ENCODE data around the gene PCBP4. TPM values are rescaled to one million over a fixed set of nuclear protein-coding genes. Genes with fewer than 3 reads are reported as not detected.
"Not testable (repeated sequence)": the region's sequence is repeated elsewhere in the genome, so short reads cannot be mapped to it uniquely, and the experiment has no call there.

PCBP4 gene
- total and polyA plus RNA-seq, 4 experiments from 2014 or later, result 13.0 to 20.5 (median 19.1) TPM

- Histone ChIP-seq H3K4me3 (ENCODE audit: low read length in 2 of 2) (no peak overlapping the region), H3K4me1 (ENCODE audit: insufficient read depth, low read length) (no peaks in the 10 kb centered on the region), H3K27ac (ENCODE audit: low read depth, low read length) (no peak overlapping the region), H3K9me3 (ENCODE audit: control insufficient read depth in 1 of 2, low read length in 2 of 2) (no peaks in the 10 kb centered on the region), H3K27me3 (ENCODE audit: insufficient read depth, low read length) (no peaks in the 10 kb centered on the region), H3K36me3 (ENCODE audit: insufficient read depth, low read length) (peaks cover 13% of the 10 kb centered on the region)
- Mint-ChIP-seq H3K27me3 (no peaks in the 10 kb centered on the region), H3K4me1 (no peaks in the 10 kb centered on the region), H3K27ac (peak overlapping the region in 1 of 7 donors; percentile 60), H3K9me3 (peaks cover 0 to 2% (median 0%) of the 10 kb centered on the region in 8 donors), H3K4me3 (no peak overlapping the region), H3K36me3 (peaks cover 18 to 27% of the 10 kb centered on the region in 2 donors)
- intact Hi-C loops (cut with micrococcal nuclease), result no loop called here
- POLR2A ChIA-PET (ENCODE audit: partially characterized antibody), result no interaction called here
- CTCF ChIA-PET (ENCODE audit: partially characterized antibody), result no interaction called here
- no peak for DNase-seq
Measured at GRCh38 chr3:51929420-51930003, 37.7 kb downstream of the PCBP4 start.

GRCh38 chr3:51928981-51929380 is 38.3 kb downstream of the PCBP4 start:
- H3K36me3 ChIP-seq (ENCODE audit: insufficient read depth, low read length); H3K9me3 ChIP-seq (ENCODE audit: control insufficient read depth in 1 of 2, low read length in 2 of 2); H3K27me3 ChIP-seq (ENCODE audit: insufficient read depth, low read length); H3K4me1 ChIP-seq (ENCODE audit: insufficient read depth, low read length); H3K27ac ChIP-seq (ENCODE audit: low read depth, low read length); H3K27ac Mint-ChIP-seq; H3K27me3 Mint-ChIP-seq; H3K4me3 ChIP-seq (ENCODE audit: low read length in 2 of 2); H3K4me3 Mint-ChIP-seq; DNase-seq; H3K4me1 Mint-ChIP-seq; H3K9me3 Mint-ChIP-seq; CTCF ChIA-PET (ENCODE audit: partially characterized antibody); POLR2A ChIA-PET (ENCODE audit: partially characterized antibody); intact Hi-C loops (cut with micrococcal nuclease): not testable (repeated sequence)
- peaks cover 13 to 23% of the 10 kb centered on the region in 2 donors for H3K36me3 Mint-ChIP-seq

GRCh38 chr3:51928438-51928837 is 38.8 kb downstream of the PCBP4 start:
- Histone ChIP-seq H3K36me3 (ENCODE audit: insufficient read depth, low read length) (peaks cover 2% of the 10 kb centered on the region), H3K27ac (ENCODE audit: low read depth, low read length) (no peak overlapping the region), H3K4me3 (ENCODE audit: low read length in 2 of 2) (no peak overlapping the region), H3K4me1 (ENCODE audit: insufficient read depth, low read length) (no peaks in the 10 kb centered on the region), H3K9me3 (ENCODE audit: control insufficient read depth in 1 of 2, low read length in 2 of 2) (no peaks in the 10 kb centered on the region), H3K27me3 (ENCODE audit: insufficient read depth, low read length) (no peaks in the 10 kb centered on the region)
- no peaks in the 10 kb centered on the region for H3K27me3 Mint-ChIP-seq
- H3K4me3 Mint-ChIP-seq, result no peak overlapping the region
- ChIA-PET POLR2A (ENCODE audit: partially characterized antibody) (no interaction called here), CTCF (ENCODE audit: partially characterized antibody) (no interaction called here)
- peaks cover 0 to 2% (median 0%) of the 10 kb centered on the region in 8 donors for H3K9me3 Mint-ChIP-seq
- H3K27ac Mint-ChIP-seq, result no peak overlapping the region
- peaks cover 8 to 18% of the 10 kb centered on the region in 2 donors for H3K36me3 Mint-ChIP-seq
- no peaks in the 10 kb centered on the region for H3K4me1 Mint-ChIP-seq
- intact Hi-C loops (cut with micrococcal nuclease), result no loop called here
- no peak for DNase-seq

- Mint-ChIP-seq H3K27me3 (no peaks in the 10 kb centered on the region), H3K36me3 (peaks cover 6 to 11% of the 10 kb centered on the region in 2 donors), H3K27ac (no peak overlapping the region), H3K4me1 (no peaks in the 10 kb centered on the region), H3K9me3 (no peaks in the 10 kb centered on the region), H3K4me3 (no peak overlapping the region)
- Histone ChIP-seq H3K4me3 (ENCODE audit: low read length in 2 of 2) (no peak overlapping the region), H3K4me1 (ENCODE audit: insufficient read depth, low read length) (no peaks in the 10 kb centered on the region), H3K27ac (ENCODE audit: low read depth, low read length) (no peak overlapping the region), H3K27me3 (ENCODE audit: insufficient read depth, low read length) (no peaks in the 10 kb centered on the region), H3K36me3 (ENCODE audit: insufficient read depth, low read length) (no peaks in the 10 kb centered on the region), H3K9me3 (ENCODE audit: control insufficient read depth in 1 of 2, low read length in 2 of 2) (no peaks in the 10 kb centered on the region)
- POLR2A ChIA-PET (ENCODE audit: partially characterized antibody), result no interaction called here
- CTCF ChIA-PET (ENCODE audit: partially characterized antibody), result no interaction called here
- no peak for DNase-seq
- intact Hi-C loops (cut with micrococcal nuclease), result no loop called here
Measured at GRCh38 chr3:51927061-51927977, 39.9 kb downstream of the PCBP4 start.

GRCh38 chr3:51921081-51921578 is 46.1 kb downstream of the PCBP4 start:
- Histone ChIP-seq H3K27ac (ENCODE audit: low read depth, low read length) (no peak overlapping the region), H3K27me3 (ENCODE audit: insufficient read depth, low read length) (no peaks in the 10 kb centered on the region), H3K36me3 (ENCODE audit: insufficient read depth, low read length) (no peaks in the 10 kb centered on the region), H3K9me3 (ENCODE audit: control insufficient read depth in 1 of 2, low read length in 2 of 2) (no peaks in the 10 kb centered on the region), H3K4me3 (ENCODE audit: low read length in 2 of 2) (no peak overlapping the region), H3K4me1 (ENCODE audit: insufficient read depth, low read length) (no peaks in the 10 kb centered on the region)
- intact Hi-C loops (cut with micrococcal nuclease), result no loop called here
- Mint-ChIP-seq H3K4me1 (no peaks in the 10 kb centered on the region), H3K4me3 (no peak overlapping the region), H3K27me3 (peaks cover 3 to 6% of the 10 kb centered on the region in 2 donors), H3K36me3 (no peaks in the 10 kb centered on the region), H3K9me3 (no peaks in the 10 kb centered on the region), H3K27ac (no peak overlapping the region)
- ChIA-PET CTCF (ENCODE audit: partially characterized antibody) (no interaction called here), POLR2A (ENCODE audit: partially characterized antibody) (no interaction called here)
- DNase-seq, result no peak

GRCh38 chr3:51916418-51916817 is 50.8 kb downstream of the PCBP4 start:
- H3K4me3 Mint-ChIP-seq, result no peak overlapping the region

GRCh38 chr3:51908026-51908425 is 59.2 kb downstream of the PCBP4 start:
- DNase-seq, result no peak
- Mint-ChIP-seq H3K4me3 (no peak overlapping the region), H3K9me3 (peaks cover 0 to 46% (median 27%) of the 10 kb centered on the region in 8 donors), H3K36me3 (peaks cover 2 to 9% of the 10 kb centered on the region in 2 donors), H3K27ac (no peak overlapping the region), H3K27me3 (peaks cover 4 to 23% of the 10 kb centered on the region in 2 donors), H3K4me1 (no peaks in the 10 kb centered on the region)
- Histone ChIP-seq H3K4me1 (ENCODE audit: insufficient read depth, low read length) (no peaks in the 10 kb centered on the region), H3K36me3 (ENCODE audit: insufficient read depth, low read length) (no peaks in the 10 kb centered on the region), H3K27ac (ENCODE audit: low read depth, low read length) (no peak overlapping the region), H3K27me3 (ENCODE audit: insufficient read depth, low read length) (peaks cover 4% of the 10 kb centered on the region), H3K4me3 (ENCODE audit: low read length in 2 of 2) (no peak overlapping the region), H3K9me3 (ENCODE audit: control insufficient read depth in 1 of 2, low read length in 2 of 2) (no peaks in the 10 kb centered on the region)
- ChIA-PET POLR2A (ENCODE audit: partially characterized antibody) (no interaction called here), CTCF (ENCODE audit: partially characterized antibody) (no interaction called here)
- intact Hi-C loops (cut with micrococcal nuclease), result no loop called here

More at GRCh38 chr3:51916418-51916817, 50.8 kb downstream of the PCBP4 start:
- H3K36me3 ChIP-seq (ENCODE audit: insufficient read depth, low read length), result no peaks in the 10 kb centered on the region
- no peaks in the 10 kb centered on the region for H3K27me3 ChIP-seq (ENCODE audit: insufficient read depth, low read length)
- no peaks in the 10 kb centered on the region for H3K9me3 ChIP-seq (ENCODE audit: control insufficient read depth in 1 of 2, low read length in 2 of 2)
- ChIA-PET CTCF (ENCODE audit: partially characterized antibody) (no interaction called here), POLR2A (ENCODE audit: partially characterized antibody) (no interaction called here)
- H3K27ac ChIP-seq (ENCODE audit: low read depth, low read length), result no peak overlapping the region
- H3K4me3 ChIP-seq (ENCODE audit: low read length in 2 of 2), result no peak overlapping the region
- intact Hi-C loops (cut with micrococcal nuclease), result no loop called here
- H3K27me3 Mint-ChIP-seq, result peaks cover 4 to 6% of the 10 kb centered on the region in 2 donors
- no peak for DNase-seq
- H3K4me1 ChIP-seq (ENCODE audit: insufficient read depth, low read length), result no peaks in the 10 kb centered on the region
- H3K27ac Mint-ChIP-seq, result peak overlapping the region in 1 of 7 donors; percentile 33
- H3K4me1 Mint-ChIP-seq, result no peaks in the 10 kb centered on the region
- H3K36me3 Mint-ChIP-seq, result no peaks in the 10 kb centered on the region
- no peaks in the 10 kb centered on the region for H3K9me3 Mint-ChIP-seq

Data from CD4-positive, alpha-beta memory T cell (primary cell).